Measurements from ENCODE around the gene DNAJC8.

The DNAJC8 gene

DNA sequence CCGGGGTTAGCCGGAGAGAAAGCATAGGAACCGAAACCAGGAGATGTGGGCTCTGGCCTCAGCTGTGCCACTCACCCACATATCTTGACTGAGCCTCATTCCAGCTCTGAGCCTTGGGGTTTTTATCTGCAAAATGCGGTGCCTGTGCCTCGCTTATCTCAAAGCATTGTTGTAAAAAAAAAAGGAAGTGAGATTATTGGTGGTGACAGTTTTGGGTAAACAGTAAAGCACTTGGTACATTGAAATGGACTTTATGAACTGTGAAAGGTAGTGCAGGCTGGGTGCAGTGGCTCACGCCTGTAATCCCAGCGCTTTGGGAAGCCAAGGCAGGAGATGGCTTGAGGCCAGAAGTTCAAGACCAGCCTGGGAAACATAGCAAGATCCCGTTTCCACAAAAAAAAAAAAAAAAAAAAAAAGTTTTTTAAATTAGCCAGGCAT lies 60.1 kb downstream of the DNAJC8 start:
- DNase-seq (ENCODE audit: low read depth): peak; percentile 23

DNA sequence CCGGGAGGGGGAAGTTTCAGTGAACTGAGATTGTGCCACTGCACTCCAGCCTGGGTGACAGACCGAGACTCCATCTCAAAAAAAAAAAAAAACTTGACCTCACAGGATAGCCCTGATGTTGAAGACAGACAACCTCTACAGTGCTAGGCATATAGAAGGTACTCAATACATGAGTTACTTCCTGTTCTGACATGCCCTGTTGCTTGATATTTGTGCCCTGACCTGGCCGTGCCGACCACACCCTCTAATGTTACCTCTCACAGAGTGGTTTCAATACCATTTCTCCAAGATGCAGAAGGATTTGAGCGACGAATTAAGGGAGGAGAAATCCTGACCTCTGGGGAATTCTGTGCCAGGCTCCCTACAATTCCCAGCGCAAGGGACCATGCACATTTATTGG lies 61.6 kb downstream of the DNAJC8 start:
- DNase-seq (ENCODE audit: low read depth): no peak

DNA sequence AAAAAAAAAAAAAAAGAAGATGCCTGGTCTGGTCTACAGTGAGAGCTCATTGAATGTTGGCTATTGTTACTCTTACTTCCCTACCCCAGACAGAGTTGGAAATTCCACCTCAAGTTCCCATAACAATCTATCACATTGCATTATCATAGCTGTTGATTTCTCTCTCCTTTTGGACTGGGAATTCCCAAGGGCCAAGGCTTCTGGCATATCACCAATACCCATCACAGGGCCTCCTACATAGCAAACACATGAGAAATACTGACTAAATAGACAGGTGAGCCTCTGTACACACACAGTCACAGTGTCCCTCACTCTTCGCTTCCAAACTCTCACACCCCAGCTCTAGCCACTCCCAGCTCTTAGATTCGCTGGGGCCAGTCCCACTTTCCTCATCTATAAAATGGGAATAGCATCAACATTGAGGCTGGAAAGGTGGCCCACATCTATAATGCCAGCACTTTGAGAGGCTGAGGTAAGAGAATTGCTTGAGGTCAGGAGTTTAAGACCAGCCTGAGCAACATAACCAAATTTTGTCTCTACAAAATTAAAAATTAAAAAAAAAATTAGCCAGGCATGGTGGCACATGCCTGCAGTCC lies 62.7 kb downstream of the DNAJC8 start:
- no peak for DNase-seq (ENCODE audit: low read depth)

DNA sequence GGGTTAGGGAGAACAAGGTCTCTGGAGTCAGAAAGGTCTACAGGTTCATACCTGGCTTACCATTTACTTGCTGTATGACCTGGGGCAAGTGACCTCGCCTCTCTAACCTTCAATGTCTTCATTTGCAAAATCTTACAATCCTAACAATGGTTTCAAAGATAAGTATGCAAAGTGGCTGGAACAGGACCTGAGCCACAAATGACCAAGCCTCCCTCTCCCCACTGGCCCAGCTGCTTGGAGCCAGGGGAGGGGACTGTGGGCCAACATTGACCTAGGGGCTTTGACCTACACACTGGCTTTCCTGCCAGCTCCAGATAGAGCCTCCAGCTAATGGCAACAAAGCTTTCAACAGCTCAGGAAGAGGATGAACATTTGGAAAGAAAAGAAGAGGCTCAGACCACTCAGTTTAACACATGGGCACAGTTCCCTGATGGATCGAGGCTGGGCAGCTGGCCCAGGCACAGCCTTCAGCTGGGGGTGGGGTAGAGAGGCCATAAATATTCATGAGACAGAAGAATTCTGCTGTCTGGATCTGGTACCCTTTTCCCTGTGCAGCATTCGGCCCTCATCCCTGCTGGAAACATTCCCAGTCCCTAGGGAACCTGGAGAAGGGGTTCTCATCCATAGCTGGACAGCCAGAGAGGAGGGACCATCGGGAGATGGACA lies 69.2 kb downstream of the DNAJC8 start:
- no peak for DNase-seq (ENCODE audit: low read depth)

DNA sequence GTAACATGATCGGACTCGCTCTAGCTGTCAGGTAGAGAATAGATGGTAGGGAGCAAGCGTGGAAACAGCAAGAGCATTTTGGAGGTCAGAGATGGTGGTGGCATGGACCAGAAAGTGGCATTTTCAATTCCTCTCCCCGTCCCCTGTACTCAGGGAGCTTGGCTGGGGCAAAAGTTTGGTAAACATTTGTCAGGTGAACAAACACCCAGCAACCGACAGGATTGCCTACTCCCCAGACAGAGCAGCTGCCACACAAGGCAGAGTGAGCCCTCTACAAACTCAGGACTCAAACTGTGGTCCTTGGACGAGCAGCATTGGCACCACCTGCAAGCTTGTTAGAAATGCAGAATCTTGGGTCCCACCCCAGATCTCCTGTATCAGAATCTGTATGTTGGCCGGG lies 70.7 kb downstream of the DNAJC8 start:
- DNase-seq (ENCODE audit: low read depth): no peak

DNA sequence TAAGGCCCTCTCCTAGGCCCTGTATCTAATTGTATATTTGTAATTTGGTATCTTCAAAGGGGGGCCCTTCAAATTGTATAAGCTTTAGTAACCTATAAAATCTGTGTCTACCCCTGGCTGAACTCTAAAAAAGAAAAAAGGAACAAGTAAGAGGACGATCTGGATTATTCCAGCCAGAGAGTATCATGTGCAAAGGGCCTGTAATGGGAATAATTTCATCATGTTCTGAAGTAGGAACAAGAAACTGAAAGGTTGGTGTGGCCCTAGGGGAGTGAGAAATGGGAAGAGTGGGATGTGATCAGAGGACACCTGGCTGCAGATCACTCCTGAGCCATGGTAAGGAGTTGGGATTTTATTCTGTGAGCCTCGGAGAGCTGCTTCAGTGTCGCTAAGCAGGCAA lies 71.1 kb downstream of the DNAJC8 start:
- DNase-seq (ENCODE audit: low read depth): no peak

DNA sequence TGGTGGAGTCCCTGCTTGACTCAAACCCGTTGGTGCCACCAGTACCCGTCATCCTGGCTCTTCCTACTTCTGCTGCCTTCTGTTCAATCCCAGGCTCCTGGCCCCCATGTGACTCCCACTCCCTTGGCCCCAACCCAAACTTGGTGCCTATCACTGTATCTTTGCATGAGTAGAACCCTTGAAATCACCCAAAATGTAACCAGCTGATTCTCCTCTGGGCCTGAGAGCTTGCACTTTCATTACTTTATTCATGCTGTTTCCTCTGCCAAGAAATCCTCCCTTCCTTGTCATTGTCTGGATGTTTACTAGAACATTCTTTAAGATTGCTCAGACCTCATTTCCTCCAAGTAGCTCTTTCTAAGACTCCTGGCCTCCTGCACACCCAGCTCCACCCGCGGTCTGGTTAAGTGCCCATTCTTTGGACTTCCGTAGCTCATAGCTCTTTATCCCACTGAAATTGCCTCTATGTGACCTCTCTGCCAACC lies 72.0 kb downstream of the DNAJC8 start:
- DNase-seq (ENCODE audit: low read depth): no peak

DNA sequence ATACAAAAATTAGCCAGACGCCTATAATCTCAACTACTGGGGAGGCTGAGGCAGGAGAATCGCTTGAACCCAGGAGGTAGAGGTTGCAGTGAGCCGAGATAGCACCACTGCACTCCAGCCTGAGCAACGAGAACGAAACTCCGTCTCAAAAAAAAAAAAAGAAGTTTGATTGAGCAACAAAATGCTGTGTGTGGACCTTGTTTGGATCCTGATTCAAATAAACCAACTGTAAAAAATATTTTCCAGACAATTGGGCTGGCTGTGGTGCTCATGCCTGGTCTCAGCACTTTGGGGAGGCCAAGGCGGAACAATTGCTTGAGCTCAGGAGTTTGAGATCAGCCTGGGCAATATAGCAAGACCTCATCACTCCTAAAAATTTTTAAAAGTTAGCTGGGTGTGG lies 73.1 kb downstream of the DNAJC8 start:
- DNase-seq (ENCODE audit: low read depth): no peak

DNA sequence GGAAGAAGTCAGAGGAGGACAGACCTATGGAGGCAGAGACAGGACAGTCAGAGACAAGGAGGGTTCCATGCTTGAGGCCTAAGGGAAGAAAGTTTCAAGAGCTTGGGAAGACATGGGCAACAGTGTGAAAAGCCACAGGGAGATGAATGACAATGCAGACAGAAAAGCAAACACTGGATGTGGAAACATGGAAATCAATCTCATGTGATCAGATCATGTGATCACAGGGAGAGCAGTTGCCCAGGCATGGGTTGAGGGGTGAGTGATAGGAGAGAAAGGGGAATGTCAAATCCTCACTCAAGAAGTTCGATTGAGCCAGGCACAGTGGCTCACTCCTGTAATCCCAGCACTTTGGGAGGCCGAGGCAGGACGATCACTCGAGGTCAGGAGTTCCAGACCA lies 73.6 kb downstream of the DNAJC8 start:
- DNase-seq (ENCODE audit: low read depth): no peak

DNA sequence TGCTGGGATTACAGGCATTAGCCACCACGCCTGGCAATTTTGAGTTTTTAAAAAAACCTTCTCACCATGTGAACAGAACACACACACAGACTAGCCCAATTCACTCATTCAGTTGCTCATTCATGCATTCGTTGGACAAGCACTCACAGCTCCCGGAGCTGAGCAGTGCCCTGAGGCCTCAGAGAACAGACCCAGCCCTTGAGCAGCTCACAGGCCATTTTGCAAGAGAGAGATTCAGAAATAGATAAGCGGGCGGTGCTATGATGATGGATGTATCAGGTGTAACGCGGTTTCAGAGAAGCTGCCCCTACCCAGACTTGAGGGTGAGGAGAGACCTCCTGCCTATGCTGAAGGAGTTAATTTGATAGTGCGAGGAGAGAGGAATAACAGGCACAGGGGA lies 74.9 kb downstream of the DNAJC8 start:
- no peak for DNase-seq (ENCODE audit: low read depth)

DNA sequence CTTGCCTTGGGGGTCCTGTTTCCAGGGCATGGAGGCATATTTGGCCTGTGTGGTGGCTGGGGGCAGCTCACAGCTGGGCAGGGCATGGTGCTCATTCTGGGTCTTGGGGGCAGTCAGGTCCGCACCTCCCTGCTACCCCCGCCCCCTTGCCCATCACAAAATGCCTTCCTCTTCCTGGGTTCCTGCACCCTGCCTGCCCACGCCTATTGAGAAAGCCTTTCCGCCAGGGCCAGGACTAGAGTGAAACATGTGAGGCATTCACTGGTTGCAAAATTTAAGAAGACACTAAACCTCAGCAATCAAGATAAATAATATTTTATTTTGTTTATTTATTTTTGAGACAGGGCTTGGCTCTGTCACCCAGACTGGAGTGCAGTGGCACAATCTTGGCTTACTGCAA lies 76.0 kb downstream of the DNAJC8 start:
- no peak for DNase-seq (ENCODE audit: low read depth)

DNA sequence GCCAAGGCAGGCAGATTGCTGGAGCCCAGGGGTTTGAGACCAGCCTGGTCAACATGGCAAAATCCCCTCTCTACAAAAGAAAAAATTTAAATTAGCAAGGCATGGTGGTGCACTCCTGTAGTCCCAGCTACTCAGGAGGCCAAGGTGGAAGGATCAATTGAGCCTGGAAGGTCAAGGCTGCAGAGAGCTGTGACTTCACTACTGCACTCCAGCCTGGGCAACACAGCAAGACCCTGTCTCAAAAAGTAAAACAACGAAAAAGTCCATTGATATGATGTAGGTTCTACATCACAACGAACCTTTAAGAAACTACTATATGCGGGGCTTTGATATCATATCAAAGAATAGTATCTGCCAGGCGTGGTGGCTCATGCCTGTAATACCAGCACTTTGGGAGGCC lies 77.2 kb downstream of the DNAJC8 start:
- no peak for DNase-seq (ENCODE audit: low read depth)

DNA sequence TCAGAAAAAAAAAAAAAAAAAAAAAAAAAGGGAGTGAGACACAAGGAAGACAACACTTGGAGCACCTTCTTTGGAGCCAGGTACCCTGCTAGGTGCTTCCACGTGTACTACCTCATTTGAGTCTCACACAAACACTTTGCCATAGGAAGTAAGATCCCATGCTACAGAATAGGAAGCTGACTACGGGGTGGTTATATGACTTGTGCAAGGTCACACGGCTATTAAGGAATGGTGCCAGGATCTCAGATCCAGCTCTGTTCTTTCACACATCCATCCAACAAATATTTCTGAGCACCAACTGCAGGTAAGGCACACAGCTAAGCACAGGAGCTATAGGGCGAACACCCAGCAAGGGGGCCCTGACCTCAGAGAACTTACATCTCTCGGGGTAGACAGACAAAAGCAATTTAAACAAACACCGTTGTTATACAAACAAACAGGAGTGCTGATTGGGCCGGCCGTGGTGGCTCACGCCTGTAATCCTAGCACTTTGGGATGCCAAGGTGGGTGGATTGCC lies 78.7 kb downstream of the DNAJC8 start:
- DNase-seq (ENCODE audit: low read depth): no peak
